ENCODE results near the gene KIAA0040.

DNA sequence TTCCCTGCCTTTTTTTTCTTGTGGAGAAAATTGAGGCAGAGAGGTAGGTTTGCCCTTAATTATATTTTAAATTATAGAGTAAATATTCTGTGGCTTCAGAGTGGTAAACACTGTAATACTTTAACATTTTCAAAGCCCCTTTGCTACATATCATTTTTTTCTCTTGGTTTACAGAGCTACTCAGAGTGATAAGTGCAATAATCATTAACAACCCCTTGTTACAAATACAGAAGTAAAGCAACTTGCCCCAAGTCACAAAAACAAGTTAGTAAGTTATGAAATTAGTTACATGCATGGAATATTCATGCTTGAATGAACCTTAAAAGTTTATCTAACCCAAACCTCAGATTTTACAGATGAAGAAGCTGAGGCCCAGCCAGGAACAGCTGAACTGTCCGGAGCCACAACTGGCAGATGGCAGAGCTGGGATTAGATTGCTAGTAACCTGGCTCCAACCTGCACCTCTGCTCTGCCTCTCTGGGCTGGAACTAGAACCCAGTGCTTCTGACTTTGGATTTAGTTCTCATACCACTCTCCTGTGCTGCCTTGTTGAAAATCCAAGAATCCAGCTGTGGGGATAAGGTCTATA, 76.3 kb downstream of the KIAA0040 start:
- TF ChIP-seq, protein P1, sequence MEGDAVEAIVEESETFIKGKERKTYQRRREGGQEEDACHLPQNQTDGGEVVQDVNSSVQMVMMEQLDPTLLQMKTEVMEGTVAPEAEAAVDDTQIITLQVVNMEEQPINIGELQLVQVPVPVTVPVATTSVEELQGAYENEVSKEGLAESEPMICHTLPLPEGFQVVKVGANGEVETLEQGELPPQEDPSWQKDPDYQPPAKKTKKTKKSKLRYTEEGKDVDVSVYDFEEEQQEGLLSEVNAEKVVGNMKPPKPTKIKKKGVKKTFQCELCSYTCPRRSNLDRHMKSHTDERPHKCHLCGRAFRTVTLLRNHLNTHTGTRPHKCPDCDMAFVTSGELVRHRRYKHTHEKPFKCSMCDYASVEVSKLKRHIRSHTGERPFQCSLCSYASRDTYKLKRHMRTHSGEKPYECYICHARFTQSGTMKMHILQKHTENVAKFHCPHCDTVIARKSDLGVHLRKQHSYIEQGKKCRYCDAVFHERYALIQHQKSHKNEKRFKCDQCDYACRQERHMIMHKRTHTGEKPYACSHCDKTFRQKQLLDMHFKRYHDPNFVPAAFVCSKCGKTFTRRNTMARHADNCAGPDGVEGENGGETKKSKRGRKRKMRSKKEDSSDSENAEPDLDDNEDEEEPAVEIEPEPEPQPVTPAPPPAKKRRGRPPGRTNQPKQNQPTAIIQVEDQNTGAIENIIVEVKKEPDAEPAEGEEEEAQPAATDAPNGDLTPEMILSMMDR (IDR thresholded peaks at IDR 0.05): no peak
- TF ChIP-seq POLR2A (IDR thresholded peaks at IDR 0.05): no peak
